DMS153 (cell line): Measurements from ENCODE around the gene BTG4.

Source experiments
- DNase-seq: peaks from one replicate; lab custom pipeline; 2025; lab: John Stamatoyannopoulos, UW

Gene BTG4

DNA sequence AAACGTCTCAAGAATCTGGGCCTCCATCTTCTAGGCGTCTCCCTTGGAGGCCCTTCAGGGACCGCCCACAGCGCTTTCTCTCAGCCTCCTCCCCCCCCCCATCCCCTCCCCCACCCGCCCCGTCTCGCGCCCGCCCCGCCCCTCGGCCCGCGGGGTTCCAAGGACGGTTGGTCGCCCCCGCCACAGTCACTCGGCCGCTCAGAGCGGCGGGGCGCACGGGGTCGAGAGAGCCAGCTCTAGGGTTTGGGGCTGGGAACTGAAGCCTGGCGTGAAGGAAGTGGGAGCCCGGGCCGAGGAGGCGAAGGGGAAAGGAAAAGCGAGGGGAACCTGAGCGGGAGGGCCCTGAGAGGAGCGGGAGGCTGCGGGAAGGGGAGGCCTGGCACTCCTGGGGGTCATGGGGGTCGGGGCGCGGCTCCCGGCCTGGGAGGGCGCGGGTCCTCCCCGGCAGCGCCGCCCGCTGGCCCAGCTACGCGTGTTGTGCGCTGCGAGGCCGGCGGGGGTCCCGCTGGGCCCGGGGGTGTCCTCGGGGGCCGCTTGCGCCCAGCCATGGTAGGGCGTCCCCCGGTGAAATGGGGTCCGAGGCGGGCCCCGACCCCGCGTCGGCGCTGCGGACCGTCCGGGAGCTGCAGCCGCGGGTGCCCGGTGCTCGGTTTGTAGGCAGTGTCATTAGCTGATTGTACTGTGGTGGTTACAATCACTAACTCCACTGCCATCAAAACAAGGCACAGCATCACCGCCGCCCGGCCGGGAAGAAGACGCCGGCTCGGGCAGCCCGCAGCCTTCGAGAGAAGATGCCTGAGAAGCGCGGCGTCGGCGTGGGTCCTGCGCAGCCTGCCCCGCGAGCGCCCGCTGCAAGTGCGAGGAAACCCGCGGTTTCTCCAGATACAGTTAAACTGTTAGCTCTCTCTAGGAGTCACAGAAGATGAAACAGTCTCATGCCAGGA lies at the start of gene BTG4:
Gene BTG4, minus strand, starts transcription at position 91 of the 944 bp plus-strand sequence. CDS start 13,610 bp downstream, outside the sequence.
- DNase-seq = no peak

DNA sequence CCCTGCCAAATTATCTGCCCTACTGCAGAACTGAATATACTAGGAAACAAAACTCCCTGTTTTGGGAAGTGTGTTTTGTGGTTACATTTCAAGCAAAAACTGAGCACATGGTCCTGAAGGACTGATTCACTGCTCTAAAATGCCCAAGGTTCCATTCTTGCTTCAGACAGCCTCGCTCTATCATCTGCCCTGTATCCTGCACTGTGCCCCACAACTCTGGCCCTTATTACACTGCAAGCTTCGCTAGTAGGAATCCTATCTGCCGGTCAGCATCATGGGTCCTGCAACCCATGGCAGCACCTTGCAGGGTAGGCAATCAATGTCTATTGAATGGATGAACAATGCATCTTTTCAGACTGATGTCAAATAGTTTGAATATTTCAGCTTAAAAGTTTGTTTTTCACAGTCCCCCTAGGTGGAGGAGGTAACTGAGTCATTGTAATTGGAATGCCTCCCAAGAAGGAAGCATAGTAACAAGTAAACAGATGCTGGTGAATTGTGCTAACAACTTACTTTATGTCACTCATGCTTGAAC lies 49.7 kb upstream of the BTG4 start:
- DNase-seq = no peak

DNA sequence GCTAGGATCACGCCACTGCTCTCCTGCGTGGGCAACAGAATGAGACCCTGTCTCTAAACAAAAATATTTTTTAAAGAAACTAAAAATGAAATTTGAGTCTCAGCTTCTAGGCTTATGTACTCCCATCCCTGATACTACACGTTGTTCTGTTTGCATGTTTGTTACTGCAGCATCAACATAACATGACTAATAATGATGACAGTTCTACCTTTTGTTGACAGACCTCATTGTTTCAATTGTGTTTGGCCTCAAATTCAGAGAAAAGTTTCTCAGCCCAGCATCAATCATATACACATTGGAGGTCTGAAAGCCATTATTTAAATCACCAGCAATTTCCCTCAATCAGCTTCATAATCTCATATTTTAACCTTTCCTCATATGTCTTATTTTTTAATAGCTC lies 49.1 kb upstream of the BTG4 start:
- DNase-seq = no peak

DNA sequence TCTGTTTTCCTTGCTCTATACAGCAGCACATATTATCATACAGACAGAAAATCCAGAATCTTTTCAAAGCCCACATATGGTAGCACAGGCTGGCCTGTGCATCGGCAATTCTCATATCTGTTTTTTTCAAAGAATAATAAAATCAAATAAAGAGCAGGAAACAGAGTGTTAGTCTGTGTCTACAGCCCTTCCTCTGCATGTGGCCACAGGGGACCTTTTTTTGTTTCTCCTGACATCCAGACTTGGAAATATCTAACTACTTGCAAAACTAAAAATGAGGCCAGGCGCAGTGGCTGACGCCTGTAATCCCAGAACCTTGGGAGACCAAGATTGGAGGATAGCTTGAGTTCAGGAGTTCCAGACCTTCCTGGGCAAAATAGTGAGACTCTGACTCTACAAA lies 48.6 kb upstream of the BTG4 start:
- DNase-seq = no peak

DNA sequence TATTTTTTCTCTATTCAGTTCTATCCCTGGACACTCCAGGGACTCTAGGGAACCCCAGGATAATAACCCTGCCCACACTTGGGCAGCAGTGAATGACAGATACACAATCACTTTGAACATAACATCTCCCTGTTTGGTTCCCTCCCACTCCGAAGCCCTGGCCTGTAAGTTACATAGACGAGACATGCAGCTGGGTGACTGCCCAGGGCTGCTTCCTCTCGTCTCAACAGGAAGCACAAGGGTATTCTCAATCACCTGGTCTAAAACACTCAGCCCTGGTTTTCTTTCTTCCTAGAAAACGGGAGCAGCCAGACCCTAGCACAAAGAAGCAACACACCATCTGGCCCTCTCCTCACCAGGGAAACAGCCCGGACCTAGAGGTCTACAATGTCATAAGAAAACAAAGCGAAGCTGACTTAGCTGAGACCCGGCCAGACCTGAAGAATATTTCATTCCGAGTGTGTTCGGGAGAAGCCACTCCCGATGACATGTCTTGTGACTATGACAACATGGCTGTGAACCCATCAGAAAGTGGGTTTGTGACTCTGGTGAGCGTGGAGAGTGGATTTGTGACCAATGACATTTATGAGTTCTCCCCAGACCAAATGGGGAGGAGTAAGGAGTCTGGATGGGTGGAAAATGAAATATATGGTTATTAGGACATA lies 47.7 kb upstream of the BTG4 start:
- no peak for DNase-seq

DNA sequence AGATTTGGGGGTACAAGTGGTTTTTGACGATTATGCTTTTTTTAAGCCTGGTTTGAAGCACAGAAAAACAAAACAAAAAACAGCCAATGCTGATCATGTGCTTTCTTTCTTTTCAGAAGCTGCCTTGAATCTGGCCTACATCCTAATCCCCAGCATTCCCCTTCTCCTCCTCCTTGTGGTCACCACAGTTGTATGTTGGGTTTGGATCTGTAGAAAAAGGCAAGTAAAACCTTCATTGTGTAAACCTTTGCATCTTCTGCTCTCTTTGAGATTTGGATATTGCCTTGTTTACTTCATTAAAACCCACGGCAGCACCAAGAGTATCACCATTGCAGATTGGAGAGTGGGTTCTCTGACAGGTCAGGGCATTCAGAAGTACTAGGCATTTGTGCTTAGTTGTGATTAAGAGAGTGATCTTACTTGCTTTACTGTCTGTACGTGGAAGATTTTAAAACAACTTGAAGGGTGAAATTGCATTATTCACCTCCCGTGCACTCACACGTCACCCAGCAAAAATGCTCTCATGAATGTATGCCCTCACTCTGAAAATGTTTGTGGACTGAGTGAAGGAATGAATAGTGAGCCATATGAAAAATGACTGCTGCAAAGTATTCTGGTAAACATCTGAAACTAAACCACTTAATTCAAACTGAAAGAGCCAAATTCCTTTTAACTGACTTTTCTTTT lies 45.4 kb upstream of the BTG4 start:
- DNase-seq = no peak

DNA sequence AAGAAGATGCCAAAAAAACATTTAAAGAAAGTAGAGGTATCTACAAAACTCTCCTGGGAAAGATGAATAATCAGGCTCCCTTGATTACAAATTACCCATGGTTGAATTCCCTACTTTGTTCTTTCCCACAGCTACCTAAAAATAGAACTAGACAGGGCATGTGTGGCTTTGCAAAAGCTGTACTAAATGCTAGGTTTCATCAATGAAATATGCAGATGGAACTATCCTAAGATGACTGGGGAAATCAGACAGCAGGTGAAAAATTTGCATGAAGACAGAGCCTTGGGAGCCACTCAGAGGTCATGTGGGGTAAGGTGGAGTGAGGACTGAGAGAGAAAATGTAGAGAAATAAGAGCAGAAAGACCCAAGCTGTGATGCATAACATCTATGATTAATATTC lies 43.1 kb upstream of the BTG4 start:
- DNase-seq = no peak

DNA sequence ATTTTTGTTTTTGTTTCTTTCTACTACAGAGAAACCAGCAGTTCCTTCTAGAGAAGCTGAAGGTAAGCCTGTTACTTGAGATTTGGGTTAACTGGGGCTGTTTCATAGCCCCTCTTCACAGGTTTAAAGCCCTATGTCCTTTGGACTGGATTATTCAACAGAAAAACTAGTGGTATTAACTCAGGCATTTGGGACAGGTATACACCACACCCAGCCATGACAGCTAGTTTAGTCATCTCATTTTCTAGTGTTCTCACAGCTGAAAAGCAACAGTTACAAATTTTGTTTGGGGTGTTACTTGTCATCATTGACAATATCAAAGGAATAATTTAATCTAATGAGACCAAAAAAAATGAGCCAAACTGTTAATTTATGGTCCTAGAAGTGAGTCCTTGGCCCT lies 42.3 kb upstream of the BTG4 start:
- DNase-seq = no peak

DNA sequence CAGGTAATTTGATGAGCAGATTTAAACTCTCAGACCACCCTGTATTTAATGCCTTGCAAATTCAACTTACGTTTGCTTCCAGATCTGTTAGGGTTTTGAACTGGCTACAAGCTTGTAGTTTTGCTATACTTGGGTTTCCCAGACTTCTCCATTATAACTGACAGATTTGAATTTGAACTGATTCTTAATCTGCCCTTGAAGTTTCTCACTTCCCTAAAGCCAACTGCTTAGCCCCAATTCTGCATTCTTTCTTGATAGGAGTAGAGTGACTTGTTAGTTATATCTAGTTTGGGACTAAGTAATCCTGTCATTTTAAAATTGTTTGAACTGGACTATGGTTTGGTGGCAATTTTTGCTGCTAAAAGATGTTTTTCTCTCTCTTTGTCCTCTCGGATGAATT lies 38.1 kb upstream of the BTG4 start:
- DNase-seq = no peak

DNA sequence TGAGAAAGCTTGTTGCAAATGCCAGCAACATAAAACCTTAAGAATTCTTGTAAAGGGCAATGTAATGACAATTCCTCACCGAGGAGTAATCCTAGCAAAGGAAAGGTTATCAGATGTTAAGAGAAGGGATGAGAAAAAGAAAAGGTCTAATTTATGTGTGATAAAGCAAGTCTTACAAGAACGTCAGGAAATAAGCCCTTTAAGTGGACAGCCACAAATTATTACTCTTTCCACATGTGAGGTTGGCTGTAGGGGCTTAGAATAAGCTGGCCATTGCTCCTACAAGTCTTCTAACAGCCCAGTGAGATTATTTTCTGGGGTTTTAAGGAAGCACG lies 37.6 kb upstream of the BTG4 start:
- DNase-seq = no peak

DNA sequence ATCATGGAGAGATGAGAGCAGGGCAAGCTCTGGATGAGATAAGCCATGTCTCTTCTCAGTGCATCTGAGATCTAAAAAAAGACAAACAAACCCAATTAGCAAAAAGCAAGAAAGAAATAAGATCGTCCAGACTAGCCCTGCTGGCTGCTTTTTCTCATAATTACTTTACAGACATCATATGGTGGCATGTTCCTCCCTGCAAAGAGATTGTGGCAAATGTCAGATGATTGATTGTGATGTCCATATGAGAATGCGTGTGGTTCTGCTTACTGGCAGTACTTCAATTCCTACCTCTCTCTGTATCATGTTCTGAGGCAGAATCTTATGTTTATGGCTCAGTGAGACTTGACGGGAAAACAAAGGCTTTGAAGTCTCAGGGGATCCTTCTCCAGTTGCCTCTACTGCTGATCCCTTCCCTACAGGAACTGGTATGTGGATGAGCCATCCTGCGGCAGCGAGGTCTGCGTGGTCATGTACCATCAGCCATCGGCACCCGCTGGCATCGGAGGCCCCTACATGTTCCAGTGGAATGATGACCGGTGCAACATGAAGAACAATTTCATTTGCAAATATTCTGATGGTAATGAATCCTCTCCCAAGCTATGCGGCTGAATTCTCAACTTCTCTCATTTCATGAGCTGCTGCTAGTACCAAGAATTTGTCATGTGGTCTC lies 37.1 kb upstream of the BTG4 start:
- no peak for DNase-seq

DNA sequence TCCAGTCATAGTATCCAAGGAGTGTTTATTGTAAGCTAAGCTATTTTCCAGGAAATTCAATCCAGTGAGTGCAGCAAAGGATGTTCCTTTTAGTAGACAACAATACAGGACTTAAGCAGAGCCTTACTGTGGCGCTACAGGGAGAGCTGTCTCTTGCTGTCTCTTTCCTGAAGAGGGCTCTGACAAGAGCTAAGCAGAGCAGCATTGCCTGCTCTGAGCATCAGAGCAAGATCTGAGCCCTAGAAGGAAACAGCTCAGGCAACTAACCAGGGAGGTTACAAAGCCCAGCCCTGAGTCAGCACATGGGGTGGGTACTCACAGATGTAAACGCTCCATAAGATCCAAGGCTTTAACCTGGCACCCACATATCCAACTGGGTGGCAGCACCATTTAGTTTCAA lies 36.3 kb upstream of the BTG4 start:
- no peak for DNase-seq

DNA sequence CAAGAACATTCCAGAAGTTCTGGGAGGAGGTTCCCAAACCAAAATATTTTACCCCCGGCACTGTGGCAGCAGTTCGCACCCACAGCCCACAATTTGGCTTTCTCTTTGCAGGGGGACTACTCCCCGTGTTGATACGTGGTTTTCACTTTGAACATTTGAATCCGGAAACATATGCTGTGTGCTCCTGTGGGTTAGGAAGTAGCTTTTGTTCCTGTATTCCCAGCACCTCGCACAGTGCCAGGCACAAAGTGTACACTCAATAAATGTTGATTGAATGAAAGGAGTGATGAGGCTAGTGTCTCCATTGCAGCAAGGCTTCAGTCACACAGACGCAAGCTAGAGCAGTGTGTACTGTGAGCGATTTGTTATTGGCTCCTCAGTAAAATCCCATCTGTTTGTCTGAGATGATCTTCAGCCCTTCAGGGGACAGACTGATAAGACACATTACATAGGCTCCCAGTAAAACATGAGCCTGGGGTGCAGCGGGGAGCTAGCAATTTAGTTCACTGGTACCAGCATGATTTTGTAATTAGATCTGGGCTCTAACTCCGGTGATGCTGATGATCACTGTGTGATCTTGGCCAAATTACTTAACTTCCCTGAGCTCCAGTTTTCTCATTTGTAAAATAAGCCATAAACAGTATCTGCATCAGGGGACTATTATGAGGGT lies 30.6 kb upstream of the BTG4 start:
- no peak for DNase-seq

DNA sequence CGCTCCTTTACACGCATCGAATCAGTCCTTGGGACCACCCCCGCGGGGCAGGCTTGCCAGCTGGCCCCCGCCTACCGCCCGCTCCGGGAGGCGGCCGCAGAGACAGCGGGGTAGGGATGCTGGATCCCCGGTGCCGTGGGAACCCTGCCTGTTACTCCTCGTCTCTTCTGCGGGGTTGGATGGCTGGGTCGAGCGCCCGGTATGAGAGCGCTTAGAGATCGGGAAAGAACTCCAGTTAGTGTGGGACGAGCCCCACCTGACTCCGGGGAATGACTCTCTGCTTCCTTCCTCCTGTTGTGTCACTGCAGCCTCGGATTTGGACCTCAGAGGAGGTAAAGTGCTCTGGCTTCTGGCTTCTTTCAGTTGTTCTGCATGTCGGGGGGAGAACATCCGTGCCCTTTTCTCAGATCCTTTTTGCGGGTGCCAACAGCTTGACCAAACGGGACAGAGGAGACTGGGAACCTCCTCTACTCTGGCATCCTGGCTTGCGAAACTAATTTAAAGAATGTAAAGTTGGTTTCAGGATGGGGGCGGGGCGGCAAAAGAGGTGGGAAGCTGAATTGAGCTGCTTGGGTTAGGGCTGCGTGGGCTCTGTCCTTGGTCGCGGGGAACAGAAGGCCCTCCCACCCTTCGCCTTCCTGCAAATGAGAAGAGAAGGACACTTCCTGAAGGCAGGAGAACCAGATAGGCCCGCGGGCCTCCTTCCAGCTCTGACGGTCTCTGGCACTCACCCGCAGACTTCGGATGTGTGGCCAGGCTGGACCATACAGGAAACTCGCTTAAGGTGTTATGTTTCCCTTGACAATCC lies 29.3 kb upstream of the BTG4 start:
- no peak for DNase-seq

DNA sequence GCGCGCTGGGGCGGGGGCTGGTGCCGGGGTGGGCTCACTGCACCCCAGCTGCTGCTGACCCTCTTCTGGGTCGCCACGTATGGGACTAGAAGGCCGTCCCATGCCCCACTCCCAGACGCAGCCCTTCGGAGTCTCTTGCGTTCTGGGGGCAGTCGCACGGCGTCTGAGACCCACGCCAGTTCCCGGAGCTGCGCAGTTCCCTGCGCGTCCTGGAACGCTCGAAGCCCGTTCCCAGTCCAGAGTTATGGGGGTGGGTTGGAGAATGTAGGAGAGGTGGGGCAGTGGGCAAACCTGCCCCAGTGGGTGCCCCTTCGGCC lies 28.7 kb upstream of the BTG4 start:
- no peak for DNase-seq

DNA sequence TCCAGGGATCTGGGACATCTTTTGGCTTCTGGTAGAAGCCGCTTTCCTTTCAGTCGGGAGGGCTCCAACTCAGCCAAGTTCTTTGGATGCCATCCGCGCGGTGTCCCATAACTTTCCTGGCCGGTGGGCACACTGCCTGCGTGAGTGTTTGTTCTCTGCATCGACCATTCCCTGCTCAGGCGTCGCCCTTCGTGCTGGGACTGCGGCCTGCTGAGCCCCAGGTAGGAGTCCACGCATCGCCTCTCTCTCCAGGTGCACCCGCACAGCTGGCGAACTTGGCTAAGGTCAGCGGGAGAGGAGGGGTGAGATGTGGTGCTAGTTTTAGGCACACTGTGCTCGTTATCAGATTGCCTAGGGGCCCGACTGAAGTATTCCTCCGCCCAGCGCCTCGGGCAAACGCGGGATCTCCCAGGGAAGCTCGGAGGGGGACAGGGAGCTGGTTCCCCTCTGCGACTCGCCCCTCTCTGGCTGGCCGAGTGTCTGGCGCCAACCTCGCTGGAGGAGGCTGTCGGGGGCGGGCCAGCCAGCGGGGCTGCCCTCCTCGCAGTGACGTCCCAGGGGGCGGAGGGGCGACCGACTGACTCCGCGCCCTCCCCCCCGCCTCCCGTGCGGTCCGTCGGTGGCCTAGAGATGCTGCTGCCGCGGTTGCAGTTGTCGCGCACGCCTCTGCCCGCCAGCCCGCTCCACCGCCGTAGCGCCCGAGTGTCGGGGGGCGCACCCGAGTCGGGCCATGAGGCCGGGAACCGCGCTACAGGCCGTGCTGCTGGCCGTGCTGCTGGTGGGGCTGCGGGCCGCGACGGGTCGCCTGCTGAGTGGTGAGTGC lies 28.1 kb upstream of the BTG4 start, which contains the start of gene LAYN:
Gene LAYN, plus strand, starts transcription at position 607 of the 823 bp plus-strand sequence. Its CDS starts 124 bp downstream, at position 731.
- DNase-seq = no peak

DNA sequence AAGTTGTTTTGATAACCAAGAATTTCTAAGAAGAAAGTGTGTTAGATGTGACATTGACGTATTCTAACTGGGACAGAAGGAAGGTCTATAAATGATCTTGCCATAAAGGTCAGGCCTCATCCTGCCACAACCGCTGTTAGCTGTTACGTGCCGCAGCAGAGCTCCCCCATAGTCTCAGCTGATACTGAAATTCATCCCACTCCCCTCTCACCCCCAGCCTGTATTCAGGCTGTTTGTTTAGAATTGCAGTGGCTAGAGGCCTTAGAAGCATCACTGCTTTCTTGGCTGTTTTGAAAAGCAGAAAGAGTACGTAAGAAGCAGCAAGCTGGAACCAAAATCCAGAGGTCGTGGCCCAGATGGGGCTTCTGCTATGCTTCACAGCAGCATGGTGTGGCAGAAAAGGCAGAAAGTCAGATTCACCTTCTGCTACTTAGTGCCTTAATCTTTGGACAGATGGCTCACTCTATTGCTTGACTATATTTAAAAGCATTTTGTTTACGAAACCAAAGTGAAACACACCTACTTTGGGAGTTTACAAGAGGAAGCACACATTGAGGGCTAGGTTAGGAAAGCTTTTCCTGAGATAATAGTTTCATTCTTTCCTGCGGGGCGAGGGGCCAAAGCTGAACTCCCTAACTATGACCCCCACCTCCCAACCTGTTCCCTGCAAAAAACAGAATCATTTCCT lies 27.4 kb upstream of the BTG4 start:
- no peak for DNase-seq

DNA sequence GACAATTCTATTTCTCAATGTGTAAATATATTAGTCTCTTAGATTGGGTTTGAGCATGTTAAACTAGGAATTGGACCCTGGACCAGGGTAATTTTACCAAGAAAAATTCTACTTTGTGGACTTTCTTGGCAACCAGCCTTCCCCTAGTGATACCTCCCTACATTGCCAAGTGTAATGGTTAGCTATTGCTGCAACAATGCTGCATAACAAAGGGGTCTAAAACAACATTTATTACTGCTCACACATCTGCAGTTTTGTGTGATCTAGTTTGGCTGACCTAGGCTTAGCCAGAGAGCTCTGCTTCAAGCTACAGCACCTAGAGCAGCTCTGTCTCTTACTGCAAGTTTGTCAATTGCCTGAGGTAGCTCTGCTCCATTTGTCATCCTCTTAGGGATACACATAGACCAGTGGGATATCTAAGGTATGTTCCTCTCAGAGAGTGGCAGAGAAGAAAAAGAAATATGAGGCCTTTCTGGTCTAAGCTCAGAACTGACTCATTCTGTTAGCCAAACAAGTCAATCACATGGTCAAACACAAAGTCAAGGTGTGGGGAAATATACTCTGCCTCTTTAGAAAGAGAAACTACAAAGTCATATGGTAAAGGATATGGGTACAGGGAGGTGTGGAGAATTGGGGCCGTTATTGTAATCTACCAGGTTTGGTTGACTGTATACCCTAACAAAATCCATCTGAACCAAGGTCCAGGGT lies 26.4 kb upstream of the BTG4 start:
- DNase-seq = no peak
